Heart left ventricle (tissue), 16 donors: ENCODE results near the gene RAD51B. TPM values are rescaled to one million over a fixed set of nuclear protein-coding genes. Genes with fewer than 3 reads are reported as not detected.
"Not testable (repeated sequence)": the region's sequence is repeated elsewhere in the genome, so short reads cannot be mapped to it uniquely, and the experiment has no call there.

ENCODE experiments used
- ATAC-seq, 4 donors: fragments of 200-7000 bp; cut with Tn5 transposase; one replicate each; pipeline ENCODE4 v1.9.1; 2020 to 2022; ENCODE audit warnings: moderate library complexity in 4 of 4, mild to moderate bottlenecking in 3 of 4, moderate number of reproducible peaks in 1 of 4
- DNase-seq, 5 donors: peaks; one replicate each; pipeline ENCODE4 v3.0.0-alpha.2; 2020
- H3K27ac ChIP-seq, 12 donors: fragments of 200-600 bp; sonication (generic) in 4 of 12; one replicate each; pipeline versions ENCODE4 v1.5.0 to v1.8.0; 2016 to 2022; ENCODE audit warnings: mild to moderate bottlenecking in 2 of 12
- H3K27me3 ChIP-seq, 9 donors: fragments of 200-600 bp; sonication (generic) in 2 of 9; one replicate each; pipeline versions ENCODE4 v1.5.1 to v1.8.0; 2016 to 2022; ENCODE audit warnings: mild to moderate bottlenecking in 3 of 9
- H3K36me3 ChIP-seq, 9 donors: fragments of 200-600 bp; sonication (generic) in 2 of 9; one replicate each; pipeline versions ENCODE4 v1.5.0 to v1.8.0; 2018 to 2022; ENCODE audit warnings: mild to moderate bottlenecking in 2 of 9
- H3K4me1 ChIP-seq, 12 donors: fragments of 200-600 bp; sonication (generic) in 4 of 12; one replicate each; pipeline versions ENCODE4 v1.5.0 to v1.8.0; 2016 to 2022; ENCODE audit warnings: mild to moderate bottlenecking in 3 of 12
- H3K4me3 ChIP-seq, 12 donors: fragments of 200-600 bp; sonication (generic) in 4 of 12; one replicate each; pipeline versions ENCODE4 v1.5.0 to v1.8.0; 2017 to 2022; ENCODE audit warnings: mild to moderate bottlenecking in 9 of 12, moderate library complexity in 4 of 12
- H3K9me3 ChIP-seq, 12 donors: fragments of 200-600 bp; sonication (generic) in 4 of 12; one replicate each; pipeline versions ENCODE4 v1.5.0 to v1.8.0; 2016 to 2022; ENCODE audit warnings: mild to moderate bottlenecking in 1 of 12
- CTCF ChIP-seq, 12 donors: fragments of 200-600 bp; sonication (generic) in 4 of 12; IDR thresholded peaks; one replicate each; pipeline versions ENCODE4 v1.5.0 to v1.8.0; 2018 to 2022; ENCODE audit warnings: antibody characterized with exemption in 12 of 12, mild to moderate bottlenecking in 5 of 12
- POLR2A ChIP-seq, 2 donors: fragments of 450-650 bp; IDR thresholded peaks; one replicate each; pipeline ENCODE4 v1.6.1; 2017; ENCODE audit warnings: antibody characterized with exemption in 2 of 2, mild to moderate bottlenecking in 2 of 2, moderate library complexity in 2 of 2
- WGBS, 4 donors: extraction: QIAGEN DNeasy Blood & Tissue Kit in 2 of 4; methylation state at CpG; one replicate each; pipeline versions ENCODE4 v1.1.5 to v1.1.7; 2013 to 2018; 5-methylcytosine and 5-hydroxymethylcytosine counted together
- intact Hi-C, 10 donors: fragments of 100-400 bp; cut with DNase I; formaldehyde crosslinking; loops; one replicate each; pipeline versions ENCODE4 v1.11.1 to v1.14.2; 2022
- polyA plus RNA-seq, 2 donors: library from polyadenylated mRNA; stranded (reverse); fragments of 200-250 nt; gene quantifications; one replicate each; pipeline ENCODE4 v1.2.3, GENCODE V29; 2013
- total RNA-seq, 9 donors: library from RNA; depleted of rRNA in 2 of 9; stranded (reverse); fragments of >200 nt in 2 of 9; fragmentation: NEBNext Ultra II Directional in 3 of 9; extraction: Animal tissue kit (Norgen Biotek cat#: 25700) in 3 of 9; gene quantifications; one replicate each; pipeline versions ENCODE4 v1.1.0 to v1.2.4, GENCODE V29; 2016 to 2023
- donor health status: ischemic (EF 13 %, LVEDD 7.1; RV severe dilation, severe dysfunction).
- donor health status: healthy with polysubstance abuse.
- donor health status: DM: no; HTN: yes; CAD: no.
- donor health status: DM: no; HTN: no; CAD: no.
- donor health status: ischemic (EF 25% LVEDD 6.9; RV normal size, moderate dysfunction).
- donor health status: ischemic (EF 25% LVEDD 5.7; RV mildly dilated, moderate dysfunction).
- donor health status: healthy.
- donor health status: DM: yes; HTN: yes; CAD: no.
- donor health status: ischemic (EF 35%, LVEDD 5.7; RV mildly dilated, moderate dysfunction).
- donor health status: nonischemic (EF 11% LVEDD 7.7; RV severe dilation, severe dysfunction).
- donor health status: DM: yes; HTN: yes; CAD: no.
- donor health status: PGD.
- donor health status: ischemic (EF 29% LVEDD 5.4; RV normal size, mild dysfunction).
- donor health status: nonischemic (EF 23%, LVEDD 6.1; RV moderate dilation, normal function).

RAD51B gene
- total and polyA plus RNA-seq, 11 donors, result 1.3 to 11.3 (median 3.2) TPM

GRCh38 chr14:68112442-68112841 is 292.9 kb downstream of the RAD51B start:
- ATAC-seq, result no peak
- 92 to 100% (median 95%) methylated on average over 1 of the region's 1 CpG for WGBS, 4 donors
- no peak overlapping the region for H3K4me3 ChIP-seq
- DNase-seq, result no peak
- no peak for TF ChIP-seq CTCF (IDR thresholded peaks at IDR 0.05)
- TF ChIP-seq POLR2A (IDR thresholded peaks at IDR 0.05), result no peak
- no peak overlapping the region for H3K27ac ChIP-seq
- H3K9me3 ChIP-seq, result no peaks in the 10 kb centered on the region
- H3K4me1 ChIP-seq, result peaks cover 0 to 20% (median 5%) of the 10 kb centered on the region in 12 donors
- H3K27me3 ChIP-seq, result no peaks in the 10 kb centered on the region
- intact Hi-C loops, result loop anchor here in 1 of 10 donors (5.0 kb wide), 1 partner anchor 35 kb away; no protein-coding TSS in a partner anchor
- H3K36me3 ChIP-seq, result no peaks in the 10 kb centered on the region

GRCh38 chr14:68113343-68113930 is 293.9 kb downstream of the RAD51B start:
- intact Hi-C loops, result loop anchor here in 1 of 10 donors (5.0 kb wide), 1 partner anchor 36 kb away; no protein-coding TSS in a partner anchor
- no peak for DNase-seq
- no peak overlapping the region for H3K27ac ChIP-seq
- no peaks in the 10 kb centered on the region for H3K9me3 ChIP-seq
- TF ChIP-seq CTCF (IDR thresholded peaks at IDR 0.05) (no peak), POLR2A (IDR thresholded peaks at IDR 0.05) (no peak)
- H3K4me1 ChIP-seq, result peaks cover 0 to 20% (median 5%) of the 10 kb centered on the region in 12 donors
- H3K36me3 ChIP-seq, result no peaks in the 10 kb centered on the region
- H3K27me3 ChIP-seq, result no peaks in the 10 kb centered on the region
- no peak overlapping the region for H3K4me3 ChIP-seq
- no peak for ATAC-seq
- WGBS, 4 donors, result 59 to 70% (median 65%) methylated on average over 3 of the region's 3 CpGs

- H3K27me3 ChIP-seq, intact Hi-C loops, H3K36me3 ChIP-seq, H3K27ac ChIP-seq, ATAC-seq, DNase-seq, H3K9me3 ChIP-seq, H3K4me3 ChIP-seq: not testable (repeated sequence)
- H3K4me1 ChIP-seq, result peaks cover 0 to 18% (median 5%) of the 10 kb centered on the region in 12 donors
Observed at GRCh38 chr14:68115952-68116351, 296.4 kb downstream of the RAD51B start.

GRCh38 chr14:68122651-68123050 is 303.1 kb downstream of the RAD51B start:
- H3K36me3 ChIP-seq, result no peaks in the 10 kb centered on the region
- intact Hi-C loops, result no loop called here
- DNase-seq (no peak), ATAC-seq (no peak)
- H3K27ac ChIP-seq, result no peak overlapping the region
- TF ChIP-seq POLR2A (IDR thresholded peaks at IDR 0.05) (no peak), CTCF (IDR thresholded peaks at IDR 0.05) (no peak)
- peaks cover 0 to 16% (median 7%) of the 10 kb centered on the region in 12 donors for H3K9me3 ChIP-seq
- no peaks in the 10 kb centered on the region for H3K27me3 ChIP-seq
- peaks cover 0 to 15% (median 7%) of the 10 kb centered on the region in 12 donors for H3K4me1 ChIP-seq
- H3K4me3 ChIP-seq, result no peak overlapping the region

GRCh38 chr14:68124050-68124449 is 304.5 kb downstream of the RAD51B start:
- H3K4me3 ChIP-seq, result no peak overlapping the region
- intact Hi-C loops, result no loop called here
- ATAC-seq, result no peak
- H3K4me1 ChIP-seq, result peaks cover 0 to 15% (median 7%) of the 10 kb centered on the region in 12 donors
- TF ChIP-seq CTCF (IDR thresholded peaks at IDR 0.05), result no peak
- no peak for TF ChIP-seq POLR2A (IDR thresholded peaks at IDR 0.05)
- H3K36me3 ChIP-seq, result no peaks in the 10 kb centered on the region
- 98 to 100% (median 99%) methylated on average over 2 of the region's 2 CpGs for WGBS, 4 donors
- DNase-seq, result no peak
- no peak overlapping the region for H3K27ac ChIP-seq
- no peaks in the 10 kb centered on the region for H3K27me3 ChIP-seq
- H3K9me3 ChIP-seq, result peaks cover 0 to 16% (median 7%) of the 10 kb centered on the region in 12 donors
